BLaER1 treated with 17β-estradiol and CSF1 and Interleukin-3, amounts not matched to agents 10 nM and 100 nM (cell line): ENCODE data around the gene CHMP6.

Source experiments
- H3K27ac ChIP-seq, 11 experiments: shearing (Covaris generic); formaldehyde crosslinking; 2 replicates each; pipeline ENCODE4 v1.8.1; 2022
- H3K27me3 ChIP-seq, 11 experiments: shearing (Covaris generic); formaldehyde crosslinking; 2 replicates each; pipeline ENCODE4 v1.8.1; 2022
- H3K36me3 ChIP-seq, 11 experiments: shearing (Covaris generic); formaldehyde crosslinking; 2 replicates each; pipeline ENCODE4 v1.8.1; 2022
- H3K4me1 ChIP-seq, 10 experiments: shearing (Covaris generic); formaldehyde crosslinking; 2 replicates each; pipeline ENCODE4 v1.8.1; 2022
- H3K4me2 ChIP-seq, 11 experiments: shearing (Covaris generic); formaldehyde crosslinking; 2 replicates each; pipeline ENCODE4 v1.8.1; 2022
- H3K4me3 ChIP-seq, 10 experiments: shearing (Covaris generic); formaldehyde crosslinking; 2 replicates each; pipeline ENCODE4 v1.8.1; 2022
- H3K9ac ChIP-seq, 11 experiments: shearing (Covaris generic); formaldehyde crosslinking; 2 replicates each; pipeline ENCODE4 v1.8.1; 2022
- H3K9me3 ChIP-seq, 11 experiments: shearing (Covaris generic); formaldehyde crosslinking; replicated peaks in 1 of 11; 2 replicates each; pipeline ENCODE4 v1.8.1; 2022
- H4K20me1 ChIP-seq, 11 experiments: shearing (Covaris generic); formaldehyde crosslinking; 2 replicates each; pipeline ENCODE4 v1.8.1; 2022
- Cebpa-rat ChIP-seq, 11 experiments: shearing (Covaris generic); IDR thresholded peaks; 2 replicates each; pipeline ENCODE4 v1.8.1; 2022

The CHMP6 gene

DNA sequence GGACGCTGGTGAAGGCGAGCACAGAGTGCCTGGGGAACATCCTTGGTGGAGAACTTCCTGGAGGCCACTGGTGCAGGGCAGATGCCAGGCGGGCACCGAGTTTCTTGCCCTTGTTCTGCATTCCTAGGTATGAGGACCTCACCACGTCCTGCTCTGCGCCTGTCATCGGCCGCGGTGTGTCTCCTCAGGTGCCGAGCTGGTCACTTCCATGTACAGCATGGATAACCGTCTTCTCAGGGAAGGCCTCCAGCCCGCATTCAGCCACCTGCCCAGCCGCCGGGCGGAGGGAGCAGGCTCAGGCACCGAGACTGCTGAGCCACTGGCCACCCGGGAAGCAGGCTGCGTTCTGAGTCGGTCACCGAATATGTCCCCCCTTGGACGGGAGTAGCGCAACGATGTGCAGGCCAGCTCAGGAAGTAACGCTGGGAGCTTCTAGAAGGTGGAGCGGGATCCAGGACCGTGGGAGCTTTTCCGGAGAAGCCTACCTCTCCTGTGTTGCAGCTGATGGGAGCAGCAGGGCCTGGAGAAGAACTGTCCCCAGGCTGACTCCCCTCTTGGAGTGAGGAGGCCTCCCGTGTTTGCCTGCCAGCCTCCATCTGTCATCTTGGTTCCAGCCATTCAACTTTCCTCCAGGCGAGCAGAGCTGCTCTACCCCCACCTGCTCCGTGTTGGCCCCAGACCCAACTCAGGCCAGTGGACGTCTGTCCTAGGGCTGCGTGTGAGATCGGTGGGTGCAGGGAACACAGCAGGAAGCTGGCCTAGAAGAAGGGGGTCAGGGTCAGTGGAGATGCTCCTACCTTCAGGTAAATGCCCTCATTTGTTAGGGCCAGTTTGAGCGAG, 41.2 kb downstream of the CHMP6 start:
- Histone ChIP-seq H3K4me2 (peak overlapping the region; percentile 80 to 100 (median 98); a peak in 19 of 22 replicates), H3K27ac (no peak overlapping the region), H3K4me3 (peak overlapping the region in 6 of 10 experiments; percentile 66 to 84 (median 76); a peak in 10 of 20 replicates), H4K20me1 (peaks cover 4 to 80% (median 33%) of the 10 kb centered on the region in 11 experiments; a peak in 20 of 22 replicates), H3K9ac (peak overlapping the region in 3 of 11 experiments; percentile 15 to 73 (median 67); a peak in 3 of 22 replicates), H3K9me3 (no peaks in the 10 kb centered on the region), H3K27me3 (peaks cover 73 to 97% (median 96%) of the 10 kb centered on the region in 11 experiments), H3K4me1 (peaks cover 26 to 56% (median 44%) of the 10 kb centered on the region in 10 experiments), H3K36me3 (peaks cover 0 to 18% (median 0%) of the 10 kb centered on the region in 11 experiments; a peak in 3 of 22 replicates)
- no peak for TF ChIP-seq Cebpa-rat (IDR thresholded peaks at IDR 0.05)

DNA sequence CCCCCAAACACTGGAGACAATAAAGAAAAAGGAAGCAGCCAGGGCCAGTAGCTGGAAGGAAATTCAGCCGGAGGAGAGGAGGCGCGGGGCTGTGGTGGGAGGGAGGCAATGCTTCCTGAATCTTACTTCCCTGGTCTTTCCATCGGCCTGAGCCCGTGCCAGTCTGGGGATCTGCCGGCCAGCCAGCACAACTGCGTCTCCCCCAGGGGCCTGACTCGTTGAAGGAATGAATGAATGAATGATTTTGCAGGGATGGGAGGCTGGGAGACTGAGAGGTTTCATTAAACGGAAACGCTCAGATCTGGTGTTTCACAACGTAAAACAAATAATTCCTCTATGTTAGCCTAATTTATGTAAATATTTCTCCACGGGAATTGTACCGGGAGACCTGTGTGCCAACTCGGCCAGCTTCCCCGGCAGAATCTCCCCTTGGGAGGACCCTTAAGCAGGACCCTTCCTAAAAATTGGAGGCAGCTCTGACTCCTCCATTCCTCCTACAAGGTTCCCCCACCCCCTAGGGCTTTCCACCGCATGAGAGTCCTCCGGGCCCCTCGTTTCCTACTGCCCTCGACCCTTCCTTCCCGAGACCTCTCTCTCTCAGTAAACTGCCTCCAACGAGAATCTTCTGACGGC, 42.0 kb downstream of the CHMP6 start:
- H3K4me3 ChIP-seq = peak overlapping the region; percentile 61 to 84 (median 68); a peak in 19 of 20 replicates
- H3K9ac ChIP-seq = peak overlapping the region in 10 of 11 experiments; percentile 31 to 83 (median 62); a peak in 13 of 22 replicates
- peaks cover 4 to 82% (median 40%) of the 10 kb centered on the region in 11 experiments; a peak in 20 of 22 replicates for H4K20me1 ChIP-seq
- no peaks in the 10 kb centered on the region for H3K9me3 ChIP-seq
- peaks cover 0 to 18% (median 0%) of the 10 kb centered on the region in 11 experiments; a peak in 3 of 22 replicates for H3K36me3 ChIP-seq
- no peak for TF ChIP-seq Cebpa-rat (IDR thresholded peaks at IDR 0.05)
- peaks cover 26 to 56% (median 44%) of the 10 kb centered on the region in 10 experiments for H3K4me1 ChIP-seq
- H3K4me2 ChIP-seq = peak overlapping the region; percentile 80 to 100 (median 98)
- H3K27ac ChIP-seq = peak overlapping the region in 1 of 11 experiments; percentile 0; a peak in 1 of 22 replicates
- H3K27me3 ChIP-seq = peaks cover 73 to 97% (median 96%) of the 10 kb centered on the region in 11 experiments

DNA sequence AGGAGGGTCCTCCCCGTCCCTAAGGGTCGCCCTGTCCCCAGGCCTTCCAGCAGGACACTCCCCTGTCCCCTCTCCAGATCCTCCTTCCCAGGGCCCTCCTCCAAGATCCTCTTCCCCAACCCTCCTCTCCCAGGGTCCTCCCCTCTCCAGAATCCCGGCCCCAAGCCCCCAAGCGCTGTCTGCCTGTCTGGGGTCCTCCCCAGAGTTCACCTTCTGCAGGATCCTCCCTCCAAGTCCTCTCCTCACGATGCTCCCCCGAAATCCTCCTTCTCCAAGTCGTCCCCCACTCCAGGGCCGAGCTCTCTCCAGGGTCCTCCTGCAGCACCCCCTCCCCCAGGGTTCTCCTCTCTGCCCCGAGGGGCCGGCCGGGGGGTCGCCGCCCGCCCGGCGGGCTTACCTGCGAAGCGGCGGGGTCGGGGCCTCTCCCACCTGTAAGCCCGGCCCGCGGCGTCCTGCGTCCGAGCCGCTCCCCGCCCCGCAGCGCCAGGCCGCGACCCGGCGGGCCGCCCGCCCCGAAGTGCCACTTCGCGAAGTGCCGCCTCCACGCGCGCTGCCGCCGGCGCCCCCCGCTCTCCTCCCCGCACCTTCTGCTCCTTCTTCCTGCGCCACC, 42.6 kb downstream of the CHMP6 start:
- no peak for TF ChIP-seq Cebpa-rat (IDR thresholded peaks at IDR 0.05)
- H4K20me1 ChIP-seq = peaks cover 4 to 88% (median 44%) of the 10 kb centered on the region in 11 experiments; a peak in 20 of 22 replicates
- peak overlapping the region; percentile 31 to 83 (median 63); a peak in 19 of 22 replicates for H3K9ac ChIP-seq
- H3K27ac ChIP-seq = peak overlapping the region in 1 of 11 experiments; percentile 0; a peak in 1 of 22 replicates
- H3K36me3 ChIP-seq = peaks cover 0 to 18% (median 0%) of the 10 kb centered on the region in 11 experiments; a peak in 3 of 22 replicates
- H3K4me2 ChIP-seq = peak overlapping the region; percentile 80 to 100 (median 98)
- no peaks in the 10 kb centered on the region for H3K9me3 ChIP-seq
- H3K4me1 ChIP-seq = peaks cover 26 to 56% (median 44%) of the 10 kb centered on the region in 10 experiments
- peak overlapping the region; percentile 61 to 84 (median 68) for H3K4me3 ChIP-seq
- peaks cover 75 to 97% (median 96%) of the 10 kb centered on the region in 11 experiments for H3K27me3 ChIP-seq

DNA sequence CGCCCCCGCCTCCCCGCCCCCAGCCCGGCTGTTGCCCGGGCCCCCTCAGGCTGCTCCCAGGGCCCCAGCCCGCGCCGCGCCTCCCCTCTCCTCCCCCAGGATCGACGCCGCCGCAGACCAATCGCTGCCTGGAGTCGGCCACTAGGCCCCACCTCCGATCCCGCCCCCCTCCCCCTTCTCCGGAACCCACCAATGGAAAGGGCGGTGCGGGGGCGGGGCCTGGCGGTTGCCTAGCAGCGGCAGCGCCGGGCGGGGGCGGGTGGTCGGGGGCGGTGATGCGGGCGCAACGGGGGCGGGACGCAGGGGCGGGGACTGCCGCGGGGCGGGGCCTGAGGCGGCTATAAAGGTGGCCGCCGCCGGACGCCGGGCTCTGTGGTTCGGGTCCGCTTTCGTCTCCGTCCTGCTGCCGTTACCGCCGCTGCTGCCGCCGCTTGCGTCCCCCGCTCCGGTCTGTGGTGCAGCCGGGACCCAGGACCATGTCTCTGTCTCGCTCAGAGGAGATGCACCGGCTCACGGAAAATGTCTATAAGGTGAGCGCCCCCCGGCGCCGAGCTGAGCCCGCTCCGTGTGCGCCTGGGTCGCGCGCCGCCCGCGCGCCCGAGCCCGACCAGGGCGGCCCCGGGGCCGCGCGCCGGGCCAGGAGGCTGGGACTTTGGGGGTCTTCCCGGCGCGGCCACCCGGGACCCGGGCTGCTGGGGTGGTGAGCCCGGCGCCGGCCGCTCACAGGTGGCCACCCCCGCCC, 43.3 kb downstream of the CHMP6 start, which contains the start of gene BAIAP2:
TSS of gene BAIAP2 (plus strand) at position 373 of the 742 bp plus-strand sequence. CDS start at position 477, 104 bp downstream.
- Histone ChIP-seq H3K4me2 (peak within 1 kb of the TSS; percentile 94 to 100 (median 98)), H3K4me1 (peaks cover 26 to 59% (median 44%) of the 10 kb centered on the region in 10 experiments), H3K9ac (peak within 1 kb of the TSS; percentile 42 to 83 (median 68); a peak in 21 of 22 replicates), H4K20me1 (peaks cover 4 to 93% (median 45%) of the 10 kb centered on the region in 11 experiments; a peak in 20 of 22 replicates), H3K36me3 (peaks cover 0 to 18% (median 0%) of the 10 kb centered on the region in 11 experiments; a peak in 3 of 22 replicates), H3K27me3 (peaks cover 76 to 97% (median 96%) of the 10 kb centered on the region in 11 experiments), H3K27ac (peak within 1 kb of the TSS in 3 of 11 experiments; percentile 14 to 52 (median 32); a peak in 5 of 22 replicates), H3K9me3 (no peaks in the 10 kb centered on the region), H3K4me3 (peak within 1 kb of the TSS; percentile 61 to 84 (median 70))
- TF ChIP-seq Cebpa-rat (IDR thresholded peaks at IDR 0.05) = no peak

DNA sequence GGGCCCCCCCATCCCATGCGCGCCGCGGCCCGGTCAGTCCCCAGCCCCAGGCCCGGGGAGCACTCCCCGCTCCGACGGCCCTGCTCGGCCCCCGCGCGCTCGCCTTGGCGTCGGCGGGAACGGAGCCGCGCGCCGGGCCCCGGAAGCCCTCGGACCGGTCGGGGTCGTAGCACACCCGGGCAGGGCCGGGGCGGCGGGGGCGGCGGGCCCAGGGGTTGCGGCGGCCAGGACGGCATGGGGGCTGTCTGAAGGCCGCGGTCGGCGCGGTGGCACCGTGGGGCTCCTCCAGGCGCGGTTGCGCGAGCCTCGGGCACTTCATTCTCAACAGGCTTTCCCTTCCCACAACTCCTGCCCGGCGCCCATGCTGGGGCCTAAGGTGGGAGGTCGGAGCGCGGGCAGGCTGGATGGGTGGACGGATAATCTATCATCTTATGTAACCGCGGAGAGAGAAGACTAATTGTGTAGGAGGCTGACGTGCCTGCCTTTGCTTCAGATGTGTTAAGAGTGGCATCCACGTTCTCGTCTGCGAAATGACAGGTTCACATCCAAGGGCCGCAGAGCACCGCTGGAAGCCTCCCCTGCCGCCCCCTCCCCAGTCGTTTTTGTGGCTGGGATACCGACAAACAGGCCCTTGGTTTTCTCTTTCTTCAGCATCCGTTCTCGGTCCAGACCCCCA, 44.0 kb downstream of the CHMP6 start:
- no peak for TF ChIP-seq Cebpa-rat (IDR thresholded peaks at IDR 0.05)
- Histone ChIP-seq H4K20me1 (peaks cover 4 to 93% (median 45%) of the 10 kb centered on the region in 11 experiments; a peak in 20 of 22 replicates), H3K4me2 (peak overlapping the region; percentile 92 to 100 (median 96)), H3K9me3 (no peaks in the 10 kb centered on the region), H3K27me3 (peaks cover 69 to 97% (median 95%) of the 10 kb centered on the region in 11 experiments), H3K4me1 (peaks cover 24 to 64% (median 44%) of the 10 kb centered on the region in 10 experiments), H3K36me3 (peaks cover 0 to 18% (median 0%) of the 10 kb centered on the region in 11 experiments; a peak in 3 of 22 replicates), H3K9ac (peak overlapping the region in 10 of 11 experiments; percentile 58 to 83 (median 68); a peak in 18 of 22 replicates), H3K4me3 (peak overlapping the region; percentile 59 to 79 (median 70)), H3K27ac (peak overlapping the region in 1 of 11 experiments; percentile 52; a peak in 2 of 22 replicates)

DNA sequence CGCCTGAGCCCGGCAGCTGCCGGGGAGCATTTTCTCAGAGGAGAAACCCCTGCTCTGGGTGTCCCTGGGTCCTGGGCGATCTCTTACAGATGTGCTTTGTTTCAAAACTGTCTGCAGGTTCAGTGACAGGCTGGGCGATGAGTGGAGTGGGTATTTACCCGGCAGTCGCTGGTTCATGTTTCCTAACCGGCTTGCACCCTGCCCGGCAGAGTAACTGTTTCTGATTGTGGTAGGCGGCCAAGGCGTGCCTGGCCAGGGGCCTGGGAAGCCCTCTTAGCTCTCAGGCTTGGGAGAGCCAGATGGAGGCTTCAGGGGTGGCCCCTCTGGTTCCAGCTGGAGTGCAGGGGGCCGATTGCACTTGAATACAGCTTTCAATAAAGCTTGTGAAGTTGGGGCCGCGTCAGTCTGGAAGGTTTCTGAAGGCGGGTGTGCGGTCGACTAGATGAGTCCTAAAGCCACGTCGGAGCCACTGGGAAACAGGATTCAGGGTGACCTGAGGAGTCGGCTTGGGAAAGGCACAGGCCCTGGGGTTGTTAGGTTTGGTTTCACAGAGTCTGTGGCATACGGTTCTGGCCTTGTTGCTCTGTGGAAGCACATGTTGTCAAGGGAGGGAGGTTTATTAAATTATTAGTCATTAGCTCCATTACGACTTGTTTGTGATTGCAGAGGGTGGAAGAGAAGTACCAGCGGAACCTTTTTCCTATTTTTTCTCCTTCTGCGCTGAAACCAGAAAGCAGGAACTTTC, 44.7 kb downstream of the CHMP6 start:
- H3K4me2 ChIP-seq = peak overlapping the region in 4 of 11 experiments; percentile 92 to 97 (median 94); a peak in 6 of 22 replicates
- peaks cover 62 to 96% (median 91%) of the 10 kb centered on the region in 11 experiments for H3K27me3 ChIP-seq
- TF ChIP-seq Cebpa-rat (IDR thresholded peaks at IDR 0.05) = no peak
- H3K4me1 ChIP-seq = peaks cover 17 to 57% (median 37%) of the 10 kb centered on the region in 10 experiments
- H3K4me3 ChIP-seq = peak overlapping the region in 4 of 10 experiments; percentile 65 to 76 (median 74); a peak in 2 of 20 replicates
- peaks cover 4 to 91% (median 45%) of the 10 kb centered on the region in 11 experiments; a peak in 20 of 22 replicates for H4K20me1 ChIP-seq
- H3K36me3 ChIP-seq = peaks cover 0 to 16% (median 0%) of the 10 kb centered on the region in 11 experiments; a peak in 3 of 22 replicates
- no peaks in the 10 kb centered on the region for H3K9me3 ChIP-seq
- H3K9ac ChIP-seq = 0 out of 22 replicates have a peak overlapping the region, but pooled peaks of 1 of the 11 experiments have one; percentile 82
- no peak overlapping the region for H3K27ac ChIP-seq
